Cardiac muscle cell (in vitro differentiated cells and primary cell): ENCODE results near the gene PRSS35. TPM values are rescaled to one million over a fixed set of nuclear protein-coding genes. Genes with fewer than 3 reads are reported as not detected.
"Not testable (repeated sequence)": the region's sequence is repeated elsewhere in the genome, so short reads cannot be mapped to it uniquely, and the experiment has no call there.

Source experiments
- DNase-seq, 2 donors: peaks; one replicate each; pipeline versions ENCODE4 v3.0.0 to v3.0.0-alpha.2; 2010 to 2017; ENCODE audit warnings: low read depth in 1 of 2, low spot score in 1 of 2
- H3K27ac ChIP-seq: fragments of 200-600 bp; sonication (generic); 2 replicates; pipeline ENCODE4 v1.5.1; 2016
- H3K27me3 ChIP-seq: fragments of 200-600 bp; sonication (generic); 2 replicates; pipeline ENCODE4 v1.6.0; 2016; ENCODE audit warnings: control low read depth
- H3K36me3 ChIP-seq: fragments of 200-600 bp; sonication (generic); 2 replicates; pipeline ENCODE4 v1.5.1; 2016; ENCODE audit warnings: control low read depth
- H3K4me1 ChIP-seq: fragments of 200-600 bp; sonication (generic); 2 replicates; pipeline ENCODE4 v1.8.1; 2017; ENCODE audit warnings: low read depth, mild to moderate bottlenecking, mixed run types
- H3K4me3 ChIP-seq: fragments of 200-600 bp; sonication (generic); 2 replicates; pipeline ENCODE4 v1.5.1; 2016; ENCODE audit warnings: mild to moderate bottlenecking
- H3K9me3 ChIP-seq: fragments of 200-600 bp; sonication (generic); 2 replicates; pipeline ENCODE4 v1.5.1; 2017; ENCODE audit warnings: low read depth, mild to moderate bottlenecking, control low read depth
- CTCF ChIP-seq: IDR thresholded peaks from 2 replicates; pipeline ENCODE4 v1.5.1; 2012; ENCODE audit warnings: low read depth, mild to moderate bottlenecking, low read length
- polyA plus RNA-seq: library from polyadenylated mRNA; unstranded; fragments of >200 nt; fragmentation: Nextera tagmentation; extraction: Ambion mirVana; gene quantifications from 2 replicates; pipeline ENCODE4 v1.2.1, GENCODE V29; 2016
- total RNA-seq: library from RNA; depleted of rRNA; stranded (reverse); fragments of >200 nt; gene quantifications from 2 replicates; pipeline ENCODE4 v1.2.3, GENCODE V29; 2016

The PRSS35 gene
- total and polyA plus RNA-seq, 2 experiments from 2014 or later: 60.2 to 133 TPM

GRCh38 chr6:83480470-83480869 is 31.9 kb upstream of the PRSS35 start:
- Histone ChIP-seq H3K4me1 (no peaks in the 10 kb centered on the region), H3K27ac (no peak overlapping the region), H3K9me3 (no peaks in the 10 kb centered on the region), H3K4me3 (no peak overlapping the region), H3K36me3 (no peaks in the 10 kb centered on the region), H3K27me3 (no peaks in the 10 kb centered on the region)
- DNase-seq: no peak
- TF ChIP-seq CTCF: no peak

DNA sequence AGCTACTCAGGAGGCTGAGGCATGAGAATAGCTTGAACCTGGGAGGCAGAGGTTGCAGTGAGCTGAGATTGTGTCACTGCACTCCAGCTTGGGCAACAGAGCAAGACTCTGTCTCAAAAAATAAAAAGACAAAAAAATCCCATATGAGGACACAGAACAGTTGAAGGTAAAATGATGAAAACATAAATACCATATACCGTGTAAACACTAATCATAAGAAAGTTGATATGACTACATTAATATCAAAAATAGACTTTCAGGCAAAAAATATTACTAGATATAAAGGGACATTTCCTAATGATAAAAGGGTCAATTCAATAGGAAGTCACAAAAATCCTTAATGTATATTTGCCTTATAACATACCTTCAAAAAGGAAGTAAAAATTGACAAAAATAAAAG is 30.4 kb upstream of the PRSS35 start:
- not testable (repeated sequence) for H3K4me1 ChIP-seq, H3K9me3 ChIP-seq, H3K27me3 ChIP-seq, H3K36me3 ChIP-seq, H3K27ac ChIP-seq, H3K4me3 ChIP-seq, DNase-seq

DNA sequence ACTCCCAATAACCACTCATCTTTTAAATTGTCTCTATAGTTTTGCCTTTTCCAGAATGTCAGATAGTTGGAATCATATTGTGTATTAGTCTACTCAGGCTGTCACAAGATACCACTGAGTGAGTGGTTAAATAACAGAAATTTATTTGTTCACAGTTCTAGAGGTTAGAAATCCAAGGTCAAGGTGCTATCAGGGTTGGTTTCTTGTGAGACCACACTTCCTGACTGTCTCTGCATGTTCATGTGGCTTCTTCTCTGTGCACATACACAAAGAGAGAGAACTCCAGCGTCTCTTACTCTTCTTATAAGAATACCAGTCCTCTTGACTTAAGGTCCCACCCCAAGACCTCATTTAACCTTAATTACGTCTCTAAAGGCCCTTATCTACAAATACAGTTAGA is 23.9 kb upstream of the PRSS35 start:
- H3K4me3 ChIP-seq: no peak overlapping the region
- no peak overlapping the region for H3K27ac ChIP-seq
- DNase-seq: no peak
- no peaks in the 10 kb centered on the region for H3K27me3 ChIP-seq
- H3K36me3 ChIP-seq: no peaks in the 10 kb centered on the region
- H3K4me1 ChIP-seq: no peaks in the 10 kb centered on the region
- TF ChIP-seq CTCF: no peak
- no peaks in the 10 kb centered on the region for H3K9me3 ChIP-seq

DNA sequence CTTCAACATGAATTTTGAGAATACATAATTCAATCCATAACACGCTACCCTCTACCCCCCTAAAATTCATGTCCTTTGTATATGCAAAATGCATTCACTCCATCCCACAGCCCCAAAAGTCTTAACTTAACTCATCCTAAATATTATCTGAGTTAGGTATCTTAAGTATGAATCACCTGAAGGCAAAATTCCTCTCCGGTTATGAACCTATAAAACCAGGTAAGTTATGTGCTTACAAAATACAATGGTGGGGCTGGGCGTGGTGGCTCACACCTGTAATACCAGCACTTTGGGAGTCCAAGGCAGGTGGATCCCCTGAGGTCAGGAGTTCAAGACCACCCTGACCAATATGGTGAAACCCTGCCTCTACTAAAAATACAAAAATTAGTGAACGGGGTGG is 23.5 kb upstream of the PRSS35 start:
- no peaks in the 10 kb centered on the region for H3K4me1 ChIP-seq
- H3K27me3 ChIP-seq: no peaks in the 10 kb centered on the region
- H3K9me3 ChIP-seq: no peaks in the 10 kb centered on the region
- no peak for DNase-seq
- no peaks in the 10 kb centered on the region for H3K36me3 ChIP-seq
- H3K27ac ChIP-seq: no peak overlapping the region
- H3K4me3 ChIP-seq: no peak overlapping the region
- TF ChIP-seq CTCF: no peak

- TF ChIP-seq CTCF: no peak
- no peak overlapping the region for H3K27ac ChIP-seq
- no peak for DNase-seq
These were observed 22.0 kb upstream of the PRSS35 start for GRCh38 chr6:83490217-83490807.

GRCh38 chr6:83505356-83505755 is 7.0 kb upstream of the PRSS35 start:
- no peaks in the 10 kb centered on the region for H3K27me3 ChIP-seq
- no peaks in the 10 kb centered on the region for H3K36me3 ChIP-seq
- no peaks in the 10 kb centered on the region for H3K4me1 ChIP-seq
- H3K27ac ChIP-seq: no peak overlapping the region
- peak in 1 of 2 donors; percentile 21 for DNase-seq
- H3K4me3 ChIP-seq: no peak overlapping the region
- no peaks in the 10 kb centered on the region for H3K9me3 ChIP-seq
- no peak for TF ChIP-seq CTCF

More at GRCh38 chr6:83490217-83490807, 22.0 kb upstream of the PRSS35 start:
- H3K4me3 ChIP-seq: no peak overlapping the region
- no peaks in the 10 kb centered on the region for H3K4me1 ChIP-seq
- H3K36me3 ChIP-seq: no peaks in the 10 kb centered on the region
- no peaks in the 10 kb centered on the region for H3K9me3 ChIP-seq
- no peaks in the 10 kb centered on the region for H3K27me3 ChIP-seq
